Activated T-cell treated with anti-CD3 and anti-CD28 coated beads for 4 hours (primary cell): ENCODE measurements around the gene GBX2.

Source experiments
- DNase-seq: peaks from one replicate; pipeline ENCODE4 v3.0.0-alpha.2; 2020

GBX2 gene

DNA sequence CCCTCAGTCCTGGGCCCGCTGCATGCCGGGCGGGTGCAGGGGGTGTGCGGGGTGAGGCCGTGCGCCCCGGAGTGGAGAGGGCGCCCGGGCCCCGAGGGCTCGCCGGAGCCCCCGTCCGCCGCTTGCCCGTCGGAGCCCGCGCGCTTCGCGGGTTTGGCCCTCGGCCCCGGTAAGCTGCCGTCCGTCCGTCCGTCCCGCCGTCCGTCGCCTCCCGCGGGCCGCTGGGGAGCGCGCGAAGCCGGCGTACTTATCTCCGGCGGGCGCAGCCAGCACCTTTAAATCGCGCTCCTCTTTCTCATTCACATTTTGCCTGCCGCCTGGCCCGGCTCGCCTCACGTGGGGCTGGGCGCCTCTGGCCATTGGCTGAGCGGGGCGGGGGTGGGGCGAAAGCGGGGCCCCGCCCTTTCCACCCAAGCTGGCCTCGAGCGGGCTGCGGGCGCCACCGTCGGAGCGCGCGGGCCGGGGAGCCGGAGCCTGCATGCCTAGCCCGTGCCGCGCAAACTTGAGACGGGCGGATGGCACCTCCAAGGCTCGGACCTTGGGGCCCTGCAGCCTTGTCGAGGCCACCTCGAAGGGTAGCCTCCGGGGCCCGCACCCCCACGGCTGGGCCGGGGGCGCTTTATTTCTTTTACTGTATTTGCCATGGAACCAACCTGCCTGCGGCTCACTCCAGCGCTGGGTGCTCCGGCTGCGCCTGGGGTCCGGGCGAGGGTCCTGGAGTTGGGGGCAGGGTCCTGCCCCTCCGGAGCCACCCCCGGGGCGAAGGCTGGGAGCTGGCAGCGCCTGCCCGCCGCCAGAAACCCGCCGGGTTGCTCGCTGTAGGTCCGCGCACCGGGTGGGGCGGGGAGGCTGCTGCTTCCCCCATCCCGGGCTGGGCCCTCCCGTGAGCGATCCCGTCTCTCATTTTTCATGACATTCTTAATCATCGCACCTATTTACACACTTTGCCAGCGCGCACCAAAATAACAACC, at the start of gene GBX2:
TSS of gene GBX2 (minus strand) at position 277 of the 971 bp plus-strand sequence. CDS start 415 bp downstream, outside the sequence.
- DNase-seq: no peak

DNA sequence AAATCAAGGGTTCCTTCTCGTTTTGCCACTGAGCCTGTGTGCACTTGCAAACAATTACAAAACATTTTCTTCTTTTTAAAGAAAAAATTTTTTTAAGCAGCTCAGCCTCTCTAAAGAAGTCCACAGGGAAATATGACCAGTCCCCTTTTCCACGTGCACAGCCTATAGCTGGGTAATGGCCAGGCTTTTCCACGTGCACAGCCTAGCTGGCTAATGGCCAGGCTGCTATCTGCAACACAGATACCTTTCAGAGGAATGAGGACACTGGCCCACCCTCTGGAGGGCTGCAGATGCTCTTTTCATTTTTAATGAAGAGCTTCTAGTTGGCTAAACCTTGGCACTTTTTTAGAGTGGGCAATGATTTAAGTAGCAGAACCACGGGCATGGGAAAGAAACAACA, 49.7 kb upstream of the GBX2 start:
- DNase-seq: no peak

- no peak for DNase-seq
These were observed 48.5 kb upstream of the GBX2 start for GRCh38 chr2:236216711-236217110.

DNA sequence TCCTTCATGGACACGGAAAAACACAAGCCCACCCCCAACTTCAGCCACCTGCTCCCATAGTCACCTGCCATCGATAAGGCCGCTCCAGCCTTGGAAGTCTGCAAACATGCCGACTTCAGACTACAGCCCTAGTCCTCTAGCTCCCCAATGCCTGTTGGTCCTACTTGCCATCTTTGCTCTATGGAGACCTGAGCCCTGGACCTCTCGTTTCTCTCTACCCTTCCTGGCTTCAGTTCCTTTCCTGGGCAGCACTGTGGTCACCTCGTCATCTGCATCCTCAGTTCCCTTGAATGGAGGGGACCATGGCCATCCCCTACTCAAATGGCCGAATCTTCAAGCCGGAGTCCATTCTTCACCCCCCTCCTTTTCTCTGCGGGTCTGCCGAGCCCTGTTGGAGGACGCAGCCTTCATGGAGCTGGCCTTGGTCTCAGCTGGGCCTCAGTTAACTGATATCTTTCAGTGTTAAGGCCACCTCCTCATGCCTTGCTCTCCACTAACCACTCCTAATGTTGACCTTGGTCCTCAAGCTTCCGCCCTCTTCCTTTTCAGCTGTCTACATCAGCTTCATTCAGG, 47.7 kb upstream of the GBX2 start:
- DNase-seq: no peak

DNA sequence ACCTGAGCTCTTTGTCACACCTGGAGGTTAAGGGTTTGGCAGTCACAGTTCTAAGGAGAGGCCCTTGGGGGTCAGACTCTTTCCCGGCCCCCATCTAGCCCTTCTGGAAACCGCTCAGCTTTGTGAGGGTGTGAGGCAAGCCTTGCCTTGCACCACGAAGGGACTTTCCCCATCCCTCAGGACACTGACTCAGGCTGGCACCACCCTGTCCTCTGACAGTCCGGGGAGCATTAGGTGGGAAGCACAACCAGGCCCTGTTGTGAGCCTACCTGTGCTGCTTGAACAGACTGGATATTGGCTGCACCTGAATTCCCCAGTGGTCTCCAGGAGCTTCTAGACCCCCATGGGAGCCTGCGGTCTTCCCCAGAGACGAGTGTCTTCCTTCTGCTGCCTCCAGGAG, 47.0 kb upstream of the GBX2 start:
- DNase-seq: no peak

- DNase-seq: no peak
These were observed 46.3 kb upstream of the GBX2 start for GRCh38 chr2:236214376-236214995.

GRCh38 chr2:236211296-236211695, 43.1 kb upstream of the GBX2 start:
- DNase-seq: no peak

GRCh38 chr2:236210536-236210935, 42.4 kb upstream of the GBX2 start:
- DNase-seq: no peak

GRCh38 chr2:236209996-236210395, 41.8 kb upstream of the GBX2 start:
- no peak for DNase-seq

GRCh38 chr2:236209535-236209934, 41.3 kb upstream of the GBX2 start:
- DNase-seq: no peak

DNA sequence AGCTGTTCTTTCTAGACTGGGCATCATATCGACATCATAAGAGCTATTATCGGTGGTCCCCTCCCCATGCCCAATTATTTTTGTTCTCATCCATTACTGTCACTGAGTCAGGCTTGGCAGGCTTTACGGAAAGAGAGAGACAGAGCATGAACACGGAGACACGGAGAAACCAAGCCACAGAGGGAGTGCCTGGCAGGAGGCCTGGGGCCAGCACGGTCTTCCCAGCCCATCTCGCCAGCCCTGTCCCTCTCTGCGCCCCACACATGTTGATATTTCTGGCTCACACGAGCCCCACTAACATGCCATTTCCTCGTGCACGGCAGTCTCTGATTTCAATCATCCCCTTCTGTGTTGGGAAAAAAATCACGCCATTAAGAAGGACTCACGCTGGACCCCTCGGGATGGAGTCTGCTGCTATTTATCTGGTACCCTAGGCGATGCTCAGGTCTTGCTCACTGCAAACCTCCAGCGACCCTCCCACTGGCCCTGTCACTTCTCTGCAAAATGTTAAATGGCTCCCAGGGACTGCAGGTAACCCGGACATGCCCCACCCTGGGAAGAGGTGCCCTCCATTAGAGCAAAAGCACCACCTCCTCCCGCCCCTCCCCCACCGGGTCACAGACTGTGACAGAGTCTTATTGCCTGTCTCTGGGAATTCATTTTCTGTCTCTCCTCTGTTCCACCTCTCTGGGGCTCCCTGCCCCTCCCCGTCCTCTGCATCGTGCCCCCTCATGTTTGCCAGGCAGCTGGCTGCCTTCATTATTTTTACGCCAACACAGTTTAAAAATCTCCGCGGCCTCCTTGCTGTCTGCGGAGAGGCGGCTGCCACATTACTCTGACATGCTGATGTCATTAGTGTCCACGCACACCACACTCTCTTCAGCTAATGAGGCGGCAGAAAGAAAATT, 40.1 kb upstream of the GBX2 start:
- no peak for DNase-seq

DNA sequence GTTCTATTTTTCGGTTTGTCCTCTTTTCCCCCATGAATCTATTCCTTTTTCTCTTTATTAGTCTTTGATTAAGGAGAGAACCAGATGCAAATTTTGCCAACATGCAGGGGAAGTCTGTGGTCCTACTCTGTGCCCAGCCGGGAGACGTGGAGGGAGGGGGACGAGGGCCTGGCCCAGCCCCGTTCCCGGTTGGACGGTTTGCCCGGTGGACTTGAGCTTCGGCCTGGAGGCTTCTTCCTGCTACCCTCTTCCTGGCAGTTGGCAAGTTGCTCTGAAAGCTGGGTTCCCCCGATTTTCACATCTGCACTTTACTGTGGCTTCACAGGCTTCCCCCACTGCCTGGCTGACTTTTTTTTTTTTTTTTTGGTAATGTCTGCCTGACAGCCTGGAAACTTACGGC, 39.3 kb upstream of the GBX2 start:
- no peak for DNase-seq

DNA sequence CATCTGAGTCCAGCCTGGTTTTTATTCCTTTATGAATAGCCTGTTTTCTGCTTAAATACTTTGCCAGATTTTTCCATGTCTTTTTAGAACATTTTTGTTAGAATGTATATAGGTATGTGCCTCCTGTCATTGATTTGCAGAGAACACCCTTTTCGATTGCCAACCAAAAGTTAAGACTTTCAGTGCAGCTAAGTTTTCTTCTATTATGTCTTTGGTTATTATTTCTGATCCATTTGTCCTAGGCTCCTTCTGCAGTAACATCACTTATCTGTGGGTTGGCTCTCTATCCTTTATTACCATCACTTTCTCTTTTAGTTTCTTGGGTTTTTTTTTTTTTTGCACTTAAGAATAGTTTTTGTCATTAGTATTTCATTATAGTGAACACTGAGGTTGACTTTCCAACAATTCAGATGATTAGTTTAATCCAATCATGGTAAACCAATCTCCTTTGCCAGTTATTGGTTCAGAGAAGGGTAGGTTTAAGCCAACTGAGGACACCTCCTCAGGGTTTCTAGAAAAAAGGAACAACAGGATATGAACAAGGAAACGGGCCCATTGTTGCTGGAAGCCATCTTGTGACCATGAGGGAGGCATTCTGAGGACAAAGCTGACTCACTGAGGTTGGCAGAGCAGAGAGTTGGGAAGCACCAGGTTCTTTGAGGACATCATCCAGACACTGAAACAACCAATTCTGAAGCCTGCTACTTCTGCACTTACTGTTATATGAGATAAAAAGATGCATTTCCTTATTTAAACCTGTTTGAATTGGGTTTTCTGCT, 37.9 kb upstream of the GBX2 start:
- no peak for DNase-seq

DNA sequence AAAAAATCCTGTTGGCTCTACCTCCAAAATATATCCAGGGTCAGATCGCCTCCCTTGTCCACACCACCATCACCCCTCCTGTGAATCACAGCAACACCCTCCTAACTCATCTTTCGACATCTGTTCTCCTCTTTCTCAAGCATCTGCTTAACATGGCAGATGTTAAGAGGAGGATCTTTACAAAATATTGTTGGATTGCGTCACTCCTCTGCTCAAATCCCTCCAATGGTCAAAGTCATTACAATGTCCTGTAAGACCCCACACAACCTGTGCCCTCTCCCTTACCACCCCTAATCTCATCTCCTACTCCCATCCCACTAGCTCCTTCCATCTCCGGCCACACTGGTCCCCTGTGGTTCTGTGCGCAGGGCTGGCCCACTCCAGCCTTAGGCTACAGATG, 36.8 kb upstream of the GBX2 start:
- DNase-seq: no peak

DNA sequence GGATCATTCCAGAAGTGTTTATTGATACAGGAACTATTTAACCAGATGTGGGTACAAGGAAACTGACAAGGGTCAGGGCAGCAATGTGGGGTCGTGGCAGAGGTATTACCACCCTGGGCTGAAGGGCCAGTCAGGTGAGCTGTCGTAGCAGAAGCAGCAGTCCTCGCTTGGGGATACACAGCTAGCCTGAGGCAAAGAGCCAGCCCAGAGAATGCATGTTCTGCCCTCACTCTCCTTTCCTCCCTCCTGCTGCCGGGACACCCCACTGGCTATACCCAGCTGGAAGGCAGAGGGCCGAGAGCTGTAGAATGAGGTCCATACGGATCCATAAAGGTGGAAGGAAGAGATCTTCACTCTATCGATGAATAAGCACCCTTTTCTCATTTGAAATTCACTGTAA, 32.2 kb upstream of the GBX2 start:
- DNase-seq: no peak

GRCh38 chr2:236196366-236196765, 28.2 kb upstream of the GBX2 start:
- DNase-seq: no peak

GRCh38 chr2:236195726-236196125, 27.5 kb upstream of the GBX2 start:
- DNase-seq: no peak

DNA sequence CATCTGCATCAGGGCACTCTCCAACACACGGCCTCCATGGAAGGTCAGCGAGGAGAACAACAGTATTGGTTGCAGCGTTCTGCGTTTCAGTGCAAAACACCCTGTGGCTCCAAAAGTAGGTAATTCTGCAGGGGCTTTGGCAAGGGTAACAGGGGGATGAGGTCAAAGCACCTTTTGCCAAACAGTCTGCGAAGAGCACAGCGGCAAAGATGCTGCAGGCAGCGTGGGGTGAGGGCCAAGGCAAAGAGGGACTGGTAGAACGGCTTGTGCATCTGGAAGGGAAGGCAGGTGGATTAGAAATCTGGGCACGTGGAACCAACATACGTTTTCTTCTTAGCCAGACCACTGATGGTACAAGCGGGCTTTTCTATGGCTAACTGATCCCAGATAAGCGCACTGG, 26.6 kb upstream of the GBX2 start:
- DNase-seq: no peak

DNA sequence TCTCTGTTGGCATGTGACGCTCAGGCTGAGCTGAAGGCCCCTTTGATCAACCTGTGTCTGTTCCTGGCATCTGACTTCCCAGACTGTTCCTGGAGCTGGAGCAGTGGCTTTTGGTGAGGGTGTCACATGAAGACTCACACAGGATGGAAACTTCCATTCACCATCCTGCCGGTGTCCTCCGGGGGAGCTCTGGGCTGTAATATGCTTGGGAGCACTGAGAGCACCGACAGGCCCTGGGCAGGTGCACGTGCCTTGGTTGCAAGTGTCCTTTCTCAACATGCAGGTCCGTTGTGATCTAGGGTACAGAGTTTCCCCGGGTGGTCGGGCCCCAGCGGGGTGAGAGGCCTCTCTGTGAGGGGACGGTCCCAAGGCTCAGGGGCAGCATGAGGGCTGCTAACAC, 24.8 kb upstream of the GBX2 start:
- DNase-seq: no peak

- no peak for DNase-seq
These were observed 22.5 kb upstream of the GBX2 start for GRCh38 chr2:236190674-236191073.

DNA sequence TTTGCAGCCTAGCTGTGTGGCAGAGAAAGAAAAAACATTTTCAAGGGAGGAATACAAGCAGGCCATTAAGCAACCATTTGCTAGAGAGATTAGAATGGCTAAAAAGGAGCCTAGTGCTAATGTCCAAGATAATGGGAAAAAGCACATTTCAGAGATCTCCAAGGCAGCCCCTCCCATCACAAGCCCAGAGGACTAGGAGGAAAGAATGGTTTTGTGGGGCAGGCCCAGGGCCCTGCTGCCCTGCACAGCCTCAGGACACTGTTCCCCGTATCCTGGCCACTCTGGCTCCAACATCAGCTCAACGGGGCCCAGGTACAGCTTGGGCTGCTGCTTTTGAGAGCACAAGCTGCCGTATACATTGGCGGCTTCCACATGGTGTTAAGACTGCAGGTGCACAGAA, 16.5 kb upstream of the GBX2 start:
- no peak for DNase-seq

GRCh38 chr2:236180831-236181453, 12.8 kb upstream of the GBX2 start:
- no peak for DNase-seq
